HEK293 (cell line): ENCODE measurements around the gene RYR2.

Experiments
- GLI2 ChIP-seq: fragments of 450-650 bp; formaldehyde crosslinking; IDR thresholded peaks from 2 replicates; pipeline ENCODE4; 2017; ENCODE audit warnings: missing biosample characterization, missing genetic modification characterization, low read depth, borderline replicate concordance
- HOXD13 ChIP-seq: sonication (generic); formaldehyde crosslinking; IDR thresholded peaks from 2 replicates; pipeline ENCODE4 v1.8.0; 2022; ENCODE audit warnings: missing genetic modification reagents, borderline replicate concordance
- KLF1 ChIP-seq: fragments of 450-650 bp; formaldehyde crosslinking; IDR thresholded peaks from 2 replicates; pipeline ENCODE4 v1.5.1; 2016; ENCODE audit warnings: missing biosample characterization, missing genetic modification characterization
- KLF7 ChIP-seq: fragments of 450-650 bp; formaldehyde crosslinking; IDR thresholded peaks from 2 replicates; pipeline ENCODE4 v1.5.1; 2016; ENCODE audit warnings: missing biosample characterization, missing genetic modification characterization, borderline replicate concordance
- KLF8 ChIP-seq: fragments of 450-650 bp; formaldehyde crosslinking; IDR thresholded peaks from 2 replicates; pipeline ENCODE4 v1.5.1; 2016; ENCODE audit warnings: missing biosample characterization, missing genetic modification characterization
- OVOL3 ChIP-seq: fragments of 450-650 bp; formaldehyde crosslinking; IDR thresholded peaks from 2 replicates; pipeline ENCODE4 v1.5.1; 2016; ENCODE audit warnings: missing biosample characterization, missing genetic modification characterization
- YY2 ChIP-seq: fragments of 450-650 bp; formaldehyde crosslinking; IDR thresholded peaks from 2 replicates; pipeline ENCODE4 v1.5.1; 2016; ENCODE audit warnings: missing biosample characterization, missing genetic modification characterization
- ZFHX2 ChIP-seq: fragments of 450-650 bp; formaldehyde crosslinking; conservative IDR thresholded peaks from 2 replicates; pipeline ENCODE4 v1.5.1; 2016; ENCODE audit warnings: missing biosample characterization, missing genetic modification characterization
- ZNF112 ChIP-seq: fragments of 450-650 bp; formaldehyde crosslinking; IDR thresholded peaks from 2 replicates; pipeline ENCODE4 v1.5.0; 2017; ENCODE audit warnings: missing biosample characterization, missing genetic modification characterization
- ZNF121 ChIP-seq: fragments of 450-650 bp; formaldehyde crosslinking; IDR thresholded peaks from 2 replicates; pipeline ENCODE4 v1.5.1; 2016; ENCODE audit warnings: missing biosample characterization, missing genetic modification characterization
- ZNF157 ChIP-seq: fragments of 450-650 bp; formaldehyde crosslinking; IDR thresholded peaks from 2 replicates; pipeline ENCODE4 v1.5.1; 2016; ENCODE audit warnings: missing biosample characterization, missing genetic modification characterization
- ZNF169 ChIP-seq: fragments of 450-650 bp; formaldehyde crosslinking; IDR thresholded peaks from 2 replicates; pipeline ENCODE4 v1.5.1; 2016; ENCODE audit warnings: missing biosample characterization, missing genetic modification characterization
- ZNF2 ChIP-seq: fragments of 450-650 bp; formaldehyde crosslinking; IDR thresholded peaks from 2 replicates; pipeline ENCODE4 v1.5.1; 2016; ENCODE audit warnings: missing biosample characterization, missing genetic modification characterization
- ZNF366 ChIP-seq: fragments of 450-650 bp; formaldehyde crosslinking; conservative IDR thresholded peaks from 2 replicates; pipeline ENCODE4 v1.5.1; 2016; ENCODE audit warnings: missing biosample characterization, missing genetic modification characterization
- ZNF529 ChIP-seq: fragments of 450-650 bp; formaldehyde crosslinking; IDR thresholded peaks from 2 replicates; pipeline ENCODE4 v1.5.1; 2017; ENCODE audit warnings: missing genetic modification characterization, missing biosample characterization; ENCODE audit not compliant: insufficient replicate concordance
- ZNF561 ChIP-seq: fragments of 450-650 bp; IDR thresholded peaks from 2 replicates; pipeline ENCODE4 v1.5.1; 2018; ENCODE audit warnings: missing biosample characterization, missing genetic modification characterization, borderline replicate concordance
- ZNF600 ChIP-seq: fragments of 450-650 bp; formaldehyde crosslinking; IDR thresholded peaks from 2 replicates; pipeline ENCODE4 v1.5.1; 2016; ENCODE audit warnings: missing biosample characterization, missing genetic modification characterization
- ZNF707 ChIP-seq: fragments of 450-650 bp; formaldehyde crosslinking; IDR thresholded peaks from 2 replicates; pipeline ENCODE4 v1.5.1; 2016; ENCODE audit warnings: missing biosample characterization, missing genetic modification characterization
- ZNF768 ChIP-seq: fragments of 450-650 bp; formaldehyde crosslinking; IDR thresholded peaks from 2 replicates; pipeline ENCODE4 v1.5.1; 2018; ENCODE audit warnings: missing biosample characterization, mild to moderate bottlenecking, missing genetic modification characterization
- TF ChIP-seq, protein P1 (sequence below): fragments of 450-650 bp; formaldehyde crosslinking; IDR thresholded peaks from 2 replicates; pipeline ENCODE4 v1.5.1; 2016; ENCODE audit warnings: missing biosample characterization, missing genetic modification characterization, borderline replicate concordance
- TF ChIP-seq, protein P2 (sequence below): fragments of 450-650 bp; formaldehyde crosslinking; IDR thresholded peaks from 2 replicates; pipeline ENCODE4 v1.5.1; 2016; ENCODE audit warnings: missing biosample characterization, missing genetic modification characterization
- TF ChIP-seq, protein P3 (sequence below): fragments of 450-650 bp; formaldehyde crosslinking; conservative IDR thresholded peaks from 2 replicates; pipeline ENCODE4 v1.5.1; 2016; ENCODE audit warnings: low read depth, missing biosample characterization, missing genetic modification characterization
- TF ChIP-seq, protein P4 (sequence below): fragments of 450-650 bp; formaldehyde crosslinking; conservative IDR thresholded peaks from 2 replicates; pipeline ENCODE4 v1.5.1; 2016; ENCODE audit warnings: low read depth, missing biosample characterization, missing genetic modification characterization
- TF ChIP-seq, protein P5 (sequence below): fragments of 450-650 bp; formaldehyde crosslinking; IDR thresholded peaks from 2 replicates; pipeline ENCODE4 v1.5.1; 2016; ENCODE audit warnings: missing biosample characterization, missing genetic modification characterization

The RYR2 gene

DNA sequence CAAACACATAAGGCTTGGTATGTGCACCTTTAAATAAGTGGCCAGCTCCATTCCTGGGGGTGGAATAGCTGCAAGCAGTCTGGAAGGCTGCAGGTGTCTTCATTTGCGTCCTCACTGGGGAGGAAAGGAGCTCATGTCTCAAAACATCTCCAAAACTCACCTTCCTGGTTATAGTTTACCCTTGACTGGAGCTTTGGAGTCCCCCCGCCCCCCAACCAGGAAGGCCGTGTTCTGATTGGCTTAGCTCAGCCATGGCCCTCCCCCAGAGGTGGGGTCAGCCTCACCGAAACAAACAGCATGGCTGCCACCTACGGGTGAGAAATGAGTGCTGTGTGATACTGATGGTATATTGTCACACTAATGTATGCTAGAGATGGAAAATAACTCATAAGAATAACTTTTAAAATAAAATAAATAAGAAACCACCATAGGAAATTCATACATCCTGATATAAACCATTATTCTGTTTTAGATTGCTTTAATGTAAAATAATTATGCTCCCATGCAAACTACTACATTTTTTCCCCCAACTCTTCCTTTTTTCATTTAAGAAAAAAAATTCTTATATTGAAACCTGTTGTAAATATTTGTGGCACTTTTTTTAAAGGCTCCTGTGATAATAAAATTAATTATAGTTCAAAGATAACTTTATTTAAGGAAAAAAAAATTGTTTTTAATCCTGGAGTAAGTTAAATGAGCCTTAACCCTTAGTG lies 757.9 kb downstream of the RYR2 start (continued):
- TF ChIP-seq KLF8 (no peak), ZNF157 (tag by site-specific recombination) (no peak), ZNF561 (tag by site-specific recombination) (no peak), ZNF112 (tag by site-specific recombination) (no peak), ZFHX2 (tag by site-specific recombination) (no peak), OVOL3 (tag by site-specific recombination) (no peak), GLI2 (tag by site-specific recombination) (no peak), KLF1 (no peak), HOXD13 (no peak), ZNF366 (no peak), ZNF121 (no peak), ZNF768 (tag by site-specific recombination) (no peak), KLF7 (no peak), ZNF600 (tag by site-specific recombination) (no peak), ZNF529 (tag by site-specific recombination) (no peak), ZNF707 (tag by site-specific recombination) (peak; percentile 56; the same call in 1 of the 2 replicates), ZNF169 (no peak), ZNF2 (tag by site-specific recombination) (no peak), YY2 (tag by site-specific recombination) (no peak)
- TF ChIP-seq, protein P1, sequence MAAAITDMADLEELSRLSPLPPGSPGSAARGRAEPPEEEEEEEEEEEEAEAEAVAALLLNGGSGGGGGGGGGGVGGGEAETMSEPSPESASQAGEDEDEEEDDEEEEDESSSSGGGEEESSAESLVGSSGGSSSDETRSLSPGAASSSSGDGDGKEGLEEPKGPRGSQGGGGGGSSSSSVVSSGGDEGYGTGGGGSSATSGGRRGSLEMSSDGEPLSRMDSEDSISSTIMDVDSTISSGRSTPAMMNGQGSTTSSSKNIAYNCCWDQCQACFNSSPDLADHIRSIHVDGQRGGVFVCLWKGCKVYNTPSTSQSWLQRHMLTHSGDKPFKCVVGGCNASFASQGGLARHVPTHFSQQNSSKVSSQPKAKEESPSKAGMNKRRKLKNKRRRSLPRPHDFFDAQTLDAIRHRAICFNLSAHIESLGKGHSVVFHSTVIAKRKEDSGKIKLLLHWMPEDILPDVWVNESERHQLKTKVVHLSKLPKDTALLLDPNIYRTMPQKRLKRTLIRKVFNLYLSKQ (tag by site-specific recombination), result no peak
- TF ChIP-seq, protein P2, sequence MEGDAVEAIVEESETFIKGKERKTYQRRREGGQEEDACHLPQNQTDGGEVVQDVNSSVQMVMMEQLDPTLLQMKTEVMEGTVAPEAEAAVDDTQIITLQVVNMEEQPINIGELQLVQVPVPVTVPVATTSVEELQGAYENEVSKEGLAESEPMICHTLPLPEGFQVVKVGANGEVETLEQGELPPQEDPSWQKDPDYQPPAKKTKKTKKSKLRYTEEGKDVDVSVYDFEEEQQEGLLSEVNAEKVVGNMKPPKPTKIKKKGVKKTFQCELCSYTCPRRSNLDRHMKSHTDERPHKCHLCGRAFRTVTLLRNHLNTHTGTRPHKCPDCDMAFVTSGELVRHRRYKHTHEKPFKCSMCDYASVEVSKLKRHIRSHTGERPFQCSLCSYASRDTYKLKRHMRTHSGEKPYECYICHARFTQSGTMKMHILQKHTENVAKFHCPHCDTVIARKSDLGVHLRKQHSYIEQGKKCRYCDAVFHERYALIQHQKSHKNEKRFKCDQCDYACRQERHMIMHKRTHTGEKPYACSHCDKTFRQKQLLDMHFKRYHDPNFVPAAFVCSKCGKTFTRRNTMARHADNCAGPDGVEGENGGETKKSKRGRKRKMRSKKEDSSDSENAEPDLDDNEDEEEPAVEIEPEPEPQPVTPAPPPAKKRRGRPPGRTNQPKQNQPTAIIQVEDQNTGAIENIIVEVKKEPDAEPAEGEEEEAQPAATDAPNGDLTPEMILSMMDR (tag by site-specific recombination), result peak; percentile 50; the same call in 1 of the 2 replicates
- TF ChIP-seq, protein P3, sequence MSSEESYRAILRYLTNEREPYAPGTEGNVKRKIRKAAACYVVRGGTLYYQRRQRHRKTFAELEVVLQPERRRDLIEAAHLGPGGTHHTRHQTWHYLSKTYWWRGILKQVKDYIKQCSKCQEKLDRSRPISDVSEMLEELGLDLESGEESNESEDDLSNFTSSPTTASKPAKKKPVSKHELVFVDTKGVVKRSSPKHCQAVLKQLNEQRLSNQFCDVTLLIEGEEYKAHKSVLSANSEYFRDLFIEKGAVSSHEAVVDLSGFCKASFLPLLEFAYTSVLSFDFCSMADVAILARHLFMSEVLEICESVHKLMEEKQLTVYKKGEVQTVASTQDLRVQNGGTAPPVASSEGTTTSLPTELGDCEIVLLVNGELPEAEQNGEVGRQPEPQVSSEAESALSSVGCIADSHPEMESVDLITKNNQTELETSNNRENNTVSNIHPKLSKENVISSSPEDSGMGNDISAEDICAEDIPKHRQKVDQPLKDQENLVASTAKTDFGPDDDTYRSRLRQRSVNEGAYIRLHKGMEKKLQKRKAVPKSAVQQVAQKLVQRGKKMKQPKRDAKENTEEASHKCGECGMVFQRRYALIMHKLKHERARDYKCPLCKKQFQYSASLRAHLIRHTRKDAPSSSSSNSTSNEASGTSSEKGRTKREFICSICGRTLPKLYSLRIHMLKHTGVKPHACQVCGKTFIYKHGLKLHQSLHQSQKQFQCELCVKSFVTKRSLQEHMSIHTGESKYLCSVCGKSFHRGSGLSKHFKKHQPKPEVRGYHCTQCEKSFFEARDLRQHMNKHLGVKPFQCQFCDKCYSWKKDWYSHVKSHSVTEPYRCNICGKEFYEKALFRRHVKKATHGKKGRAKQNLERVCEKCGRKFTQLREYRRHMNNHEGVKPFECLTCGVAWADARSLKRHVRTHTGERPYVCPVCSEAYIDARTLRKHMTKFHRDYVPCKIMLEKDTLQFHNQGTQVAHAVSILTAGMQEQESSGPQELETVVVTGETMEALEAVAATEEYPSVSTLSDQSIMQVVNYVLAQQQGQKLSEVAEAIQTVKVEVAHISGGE (tag by site-specific recombination), result no peak
- TF ChIP-seq, protein P4, sequence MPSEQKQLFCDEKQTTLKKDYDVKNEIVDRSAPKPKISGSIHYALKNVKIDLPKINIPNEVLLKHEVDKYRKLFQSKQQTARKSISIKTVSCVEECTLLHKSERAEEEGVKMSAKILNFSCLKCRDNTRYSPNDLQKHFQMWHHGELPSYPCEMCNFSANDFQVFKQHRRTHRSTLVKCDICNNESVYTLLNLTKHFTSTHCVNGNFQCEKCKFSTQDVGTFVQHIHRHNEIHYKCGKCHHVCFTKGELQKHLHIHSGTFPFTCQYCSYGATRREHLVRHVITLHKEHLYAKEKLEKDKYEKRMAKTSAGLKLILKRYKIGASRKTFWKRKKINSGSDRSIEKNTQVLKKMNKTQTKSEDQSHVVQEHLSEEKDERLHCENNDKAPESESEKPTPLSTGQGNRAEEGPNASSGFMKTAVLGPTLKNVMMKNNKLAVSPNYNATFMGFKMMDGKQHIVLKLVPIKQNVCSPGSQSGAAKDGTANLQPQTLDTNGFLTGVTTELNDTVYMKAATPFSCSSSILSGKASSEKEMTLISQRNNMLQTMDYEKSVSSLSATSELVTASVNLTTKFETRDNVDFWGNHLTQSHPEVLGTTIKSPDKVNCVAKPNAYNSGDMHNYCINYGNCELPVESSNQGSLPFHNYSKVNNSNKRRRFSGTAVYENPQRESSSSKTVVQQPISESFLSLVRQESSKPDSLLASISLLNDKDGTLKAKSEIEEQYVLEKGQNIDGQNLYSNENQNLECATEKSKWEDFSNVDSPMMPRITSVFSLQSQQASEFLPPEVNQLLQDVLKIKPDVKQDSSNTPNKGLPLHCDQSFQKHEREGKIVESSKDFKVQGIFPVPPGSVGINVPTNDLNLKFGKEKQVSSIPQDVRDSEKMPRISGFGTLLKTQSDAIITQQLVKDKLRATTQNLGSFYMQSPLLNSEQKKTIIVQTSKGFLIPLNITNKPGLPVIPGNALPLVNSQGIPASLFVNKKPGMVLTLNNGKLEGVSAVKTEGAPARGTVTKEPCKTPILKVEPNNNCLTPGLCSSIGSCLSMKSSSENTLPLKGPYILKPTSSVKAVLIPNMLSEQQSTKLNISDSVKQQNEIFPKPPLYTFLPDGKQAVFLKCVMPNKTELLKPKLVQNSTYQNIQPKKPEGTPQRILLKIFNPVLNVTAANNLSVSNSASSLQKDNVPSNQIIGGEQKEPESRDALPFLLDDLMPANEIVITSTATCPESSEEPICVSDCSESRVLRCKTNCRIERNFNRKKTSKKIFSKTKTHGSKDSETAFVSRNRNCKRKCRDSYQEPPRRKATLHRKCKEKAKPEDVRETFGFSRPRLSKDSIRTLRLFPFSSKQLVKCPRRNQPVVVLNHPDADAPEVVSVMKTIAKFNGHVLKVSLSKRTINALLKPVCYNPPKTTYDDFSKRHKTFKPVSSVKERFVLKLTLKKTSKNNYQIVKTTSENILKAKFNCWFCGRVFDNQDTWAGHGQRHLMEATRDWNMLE (tag by site-specific recombination), result peak; percentile 50
- TF ChIP-seq, protein P5, sequence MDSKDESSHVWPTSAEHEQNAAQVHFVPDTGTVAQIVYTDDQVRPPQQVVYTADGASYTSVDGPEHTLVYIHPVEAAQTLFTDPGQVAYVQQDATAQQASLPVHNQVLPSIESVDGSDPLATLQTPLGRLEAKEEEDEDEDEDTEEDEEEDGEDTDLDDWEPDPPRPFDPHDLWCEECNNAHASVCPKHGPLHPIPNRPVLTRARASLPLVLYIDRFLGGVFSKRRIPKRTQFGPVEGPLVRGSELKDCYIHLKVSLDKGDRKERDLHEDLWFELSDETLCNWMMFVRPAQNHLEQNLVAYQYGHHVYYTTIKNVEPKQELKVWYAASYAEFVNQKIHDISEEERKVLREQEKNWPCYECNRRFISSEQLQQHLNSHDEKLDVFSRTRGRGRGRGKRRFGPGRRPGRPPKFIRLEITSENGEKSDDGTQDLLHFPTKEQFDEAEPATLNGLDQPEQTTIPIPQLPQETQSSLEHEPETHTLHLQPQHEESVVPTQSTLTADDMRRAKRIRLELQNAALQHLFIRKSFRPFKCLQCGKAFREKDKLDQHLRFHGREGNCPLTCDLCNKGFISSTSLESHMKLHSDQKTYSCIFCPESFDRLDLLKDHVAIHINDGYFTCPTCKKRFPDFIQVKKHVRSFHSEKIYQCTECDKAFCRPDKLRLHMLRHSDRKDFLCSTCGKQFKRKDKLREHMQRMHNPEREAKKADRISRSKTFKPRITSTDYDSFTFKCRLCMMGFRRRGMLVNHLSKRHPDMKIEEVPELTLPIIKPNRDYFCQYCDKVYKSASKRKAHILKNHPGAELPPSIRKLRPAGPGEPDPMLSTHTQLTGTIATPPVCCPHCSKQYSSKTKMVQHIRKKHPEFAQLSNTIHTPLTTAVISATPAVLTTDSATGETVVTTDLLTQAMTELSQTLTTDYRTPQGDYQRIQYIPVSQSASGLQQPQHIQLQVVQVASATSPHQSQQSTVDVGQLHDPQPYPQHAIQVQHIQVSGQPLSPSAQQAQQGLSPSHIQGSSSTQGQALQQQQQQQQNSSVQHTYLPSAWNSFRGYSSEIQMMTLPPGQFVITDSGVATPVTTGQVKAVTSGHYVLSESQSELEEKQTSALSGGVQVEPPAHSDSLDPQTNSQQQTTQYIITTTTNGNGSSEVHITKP, result peak; percentile 94
